Activated CD4-positive, alpha-beta T cell treated with anti-CD3 and anti-CD28 coated beads, Interleukin-2, amount 50 U/mL, for 1 hour (primary cell): Measurements from ENCODE around the gene PPP2R2B.

ENCODE experiments used
- DNase-seq: peaks from one replicate; pipeline ENCODE4 v3.0.0-alpha.2; 2020

PPP2R2B gene

GRCh38 chr5:146690880-146691355 is 187.6 kb downstream of the PPP2R2B start:
- no peak for DNase-seq

GRCh38 chr5:146687630-146688029 is 190.9 kb downstream of the PPP2R2B start:
- no peak for DNase-seq

- no peak for DNase-seq
Measured at GRCh38 chr5:146683861-146684260, 194.7 kb downstream of the PPP2R2B start.

- no peak for DNase-seq
Measured at GRCh38 chr5:146682899-146683532, 195.5 kb downstream of the PPP2R2B start.

- no peak for DNase-seq
Measured at GRCh38 chr5:146681585-146682105, 196.9 kb downstream of the PPP2R2B start.

GRCh38 chr5:146680846-146681584 is 197.5 kb downstream of the PPP2R2B start:
- no peak for DNase-seq

- no peak for DNase-seq
Measured at GRCh38 chr5:146675636-146676035, 202.9 kb downstream of the PPP2R2B start.

- no peak for DNase-seq
Measured at GRCh38 chr5:146672866-146673265, 205.7 kb downstream of the PPP2R2B start.

- DNase-seq = no peak
Measured at GRCh38 chr5:146671561-146672295, 206.8 kb downstream of the PPP2R2B start.

- no peak for DNase-seq
Measured at GRCh38 chr5:146669656-146670055, 208.9 kb downstream of the PPP2R2B start.

GRCh38 chr5:146667633-146668272 is 210.8 kb downstream of the PPP2R2B start:
- DNase-seq = no peak

GRCh38 chr5:146662229-146662628 is 216.3 kb downstream of the PPP2R2B start:
- DNase-seq = no peak

- no peak for DNase-seq
Measured at GRCh38 chr5:146660376-146660960, 218.1 kb downstream of the PPP2R2B start.

- DNase-seq = no peak
Measured at GRCh38 chr5:146659961-146660360, 218.6 kb downstream of the PPP2R2B start.

- DNase-seq = no peak
Measured at GRCh38 chr5:146656703-146657102, 221.9 kb downstream of the PPP2R2B start.

- DNase-seq = no peak
Measured at GRCh38 chr5:146653560-146653959, 225.0 kb downstream of the PPP2R2B start.

- no peak for DNase-seq
Measured at GRCh38 chr5:146652547-146652946, 226.0 kb downstream of the PPP2R2B start.

GRCh38 chr5:146647656-146648199 is 230.8 kb downstream of the PPP2R2B start:
- DNase-seq = no peak

GRCh38 chr5:146646441-146646840 is 232.1 kb downstream of the PPP2R2B start:
- no peak for DNase-seq

- no peak for DNase-seq
Measured at GRCh38 chr5:146645342-146645741, 233.2 kb downstream of the PPP2R2B start.

- no peak for DNase-seq
Measured at GRCh38 chr5:146644831-146645230, 233.7 kb downstream of the PPP2R2B start.

- no peak for DNase-seq
Measured at GRCh38 chr5:146643776-146644175, 234.8 kb downstream of the PPP2R2B start.
